HFFc6 (cell line): ENCODE data around the gene HDAC10. TPM values are rescaled to one million over a fixed set of nuclear protein-coding genes. Genes with fewer than 3 reads are reported as not detected.

Experiments used
- DNase-seq: peaks from one replicate; pipeline ENCODE4 v3.0.0-alpha.2; 2018
- H3K27ac Mint-ChIP-seq: 2 replicates; pipeline ENCODE4 v1.8.0; 2020; ENCODE audit warnings: mild to moderate bottlenecking, mixed read lengths
- H3K27me3 Mint-ChIP-seq: 2 replicates; pipeline ENCODE4 v1.8.0; 2021; ENCODE audit warnings: mild to moderate bottlenecking, moderate library complexity, mixed read lengths; ENCODE audit not compliant: insufficient read depth
- H3K36me3 Mint-ChIP-seq: 2 replicates; pipeline ENCODE4 v1.8.0; 2021; ENCODE audit warnings: low read depth, mixed read lengths
- H3K4me1 Mint-ChIP-seq: 2 replicates; pipeline ENCODE4 v1.8.0; 2020; ENCODE audit warnings: low read depth, mixed read lengths
- H3K4me3 Mint-ChIP-seq: 2 replicates; pipeline ENCODE4 v1.8.0; 2020; ENCODE audit warnings: mild to moderate bottlenecking, moderate library complexity, mixed read lengths
- H3K9me3 Mint-ChIP-seq: 2 replicates; pipeline ENCODE4 v1.8.0; 2020; ENCODE audit warnings: mild to moderate bottlenecking, mixed read lengths
- CTCF ChIP-seq: fragments of 200-600 bp; sonication (generic); IDR thresholded peaks from 2 replicates; pipeline ENCODE4 v1.5.0; 2021; ENCODE audit warnings: antibody characterized with exemption, mild to moderate bottlenecking
- total RNA-seq, 6 experiments: library from RNA; stranded (reverse); fragmentation: NEBNext Ultra II Directional; extraction: Animal tissue kit (Norgen Biotek cat#: 25700); gene quantifications; 2 replicates in 1 of 6; 3 replicates in 5 of 6; pipeline ENCODE4 v1.2.3, GENCODE V29; 2021

Gene HDAC10
- total RNA-seq, 6 experiments from 2014 or later, result 24.2 to 30.9 (median 28.9) TPM

- H3K4me1 Mint-ChIP-seq, result peaks cover 38% of the 10 kb centered on the region
- no peak for TF ChIP-seq CTCF
- peak overlapping the region; percentile 72 for H3K27ac Mint-ChIP-seq
- peaks cover 9% of the 10 kb centered on the region; the same call in 1 of the 2 replicates for H3K36me3 Mint-ChIP-seq
- H3K9me3 Mint-ChIP-seq, result no peaks in the 10 kb centered on the region
- H3K27me3 Mint-ChIP-seq, result peaks cover 6% of the 10 kb centered on the region; the same call in 1 of the 2 replicates
- peak; percentile 71 for DNase-seq
- H3K4me3 Mint-ChIP-seq, result no peak overlapping the region
Measured at GRCh38 chr22:50293441-50294318, 42.6 kb upstream of the HDAC10 start.

GRCh38 chr22:50292643-50293440 is 41.8 kb upstream of the HDAC10 start:
- DNase-seq, result no peak
- Mint-ChIP-seq H3K9me3 (no peaks in the 10 kb centered on the region), H3K4me1 (peaks cover 34% of the 10 kb centered on the region), H3K27ac (peak overlapping the region; percentile 76), H3K27me3 (peaks cover 8% of the 10 kb centered on the region), H3K4me3 (peak overlapping the region; percentile 80), H3K36me3 (peaks cover 9% of the 10 kb centered on the region; the same call in 1 of the 2 replicates)
- TF ChIP-seq CTCF, result no peak

GRCh38 chr22:50289942-50290630 is 39.0 kb upstream of the HDAC10 start:
- Mint-ChIP-seq H3K36me3 (peaks cover 5% of the 10 kb centered on the region; the same call in 1 of the 2 replicates), H3K27ac (no peak overlapping the region), H3K4me3 (no peak overlapping the region), H3K9me3 (no peaks in the 10 kb centered on the region), H3K27me3 (peaks cover 11% of the 10 kb centered on the region), H3K4me1 (peaks cover 22% of the 10 kb centered on the region)
- no peak for TF ChIP-seq CTCF
- no peak for DNase-seq

GRCh38 chr22:50289151-50289941 is 38.3 kb upstream of the HDAC10 start:
- no peak overlapping the region for H3K27ac Mint-ChIP-seq
- H3K4me3 Mint-ChIP-seq, result no peak overlapping the region
- TF ChIP-seq CTCF, result no peak

GRCh38 chr22:50287731-50288130 is 36.7 kb upstream of the HDAC10 start:
- TF ChIP-seq CTCF, result no peak
- H3K27ac Mint-ChIP-seq, result no peak overlapping the region
- H3K4me1 Mint-ChIP-seq, result peaks cover 9% of the 10 kb centered on the region
- peaks cover 14% of the 10 kb centered on the region for H3K27me3 Mint-ChIP-seq
- H3K4me3 Mint-ChIP-seq, result no peak overlapping the region
- no peaks in the 10 kb centered on the region for H3K9me3 Mint-ChIP-seq
- no peak for DNase-seq
- peaks cover 7% of the 10 kb centered on the region; the same call in 1 of the 2 replicates for H3K36me3 Mint-ChIP-seq

More at GRCh38 chr22:50289151-50289941, 38.3 kb upstream of the HDAC10 start:
- Mint-ChIP-seq H3K27me3 (peaks cover 14% of the 10 kb centered on the region), H3K4me1 (peaks cover 20% of the 10 kb centered on the region), H3K9me3 (no peaks in the 10 kb centered on the region), H3K36me3 (peaks cover 8% of the 10 kb centered on the region; the same call in 1 of the 2 replicates)
- DNase-seq, result no peak
